ENCODE data around the gene SIM2.

Gene SIM2

GRCh38 chr21:36691555-36692041 lies 7.3 kb upstream of the SIM2 start:
- no peaks in the 10 kb centered on the region for H3K36me3 ChIP-seq (ENCODE audit: insufficient read depth, low read length)
- no peaks in the 10 kb centered on the region for H3K9me3 ChIP-seq (ENCODE audit: low read depth, low read length)
- no peak for TF ChIP-seq FOXP2 (optimal IDR thresholded peaks at IDR 0.05; ENCODE audit: control extremely low read depth, extremely low read length, insufficient read depth)
- no peak for TF ChIP-seq POLR2AphosphoS5 (IDR thresholded peaks at IDR 0.05; ENCODE audit: borderline replicate concordance, low read depth, low read length)
- TF ChIP-seq EZH2 (IDR thresholded peaks at IDR 0.05), result no peak
- DNase-seq (ENCODE audit: low read depth, low spot score), result no peak
- H3K9ac ChIP-seq (ENCODE audit: insufficient read length), result no peak overlapping the region
- no peak overlapping the region for H3K4me3 ChIP-seq
- H3K27ac ChIP-seq, result no peak overlapping the region

DNA sequence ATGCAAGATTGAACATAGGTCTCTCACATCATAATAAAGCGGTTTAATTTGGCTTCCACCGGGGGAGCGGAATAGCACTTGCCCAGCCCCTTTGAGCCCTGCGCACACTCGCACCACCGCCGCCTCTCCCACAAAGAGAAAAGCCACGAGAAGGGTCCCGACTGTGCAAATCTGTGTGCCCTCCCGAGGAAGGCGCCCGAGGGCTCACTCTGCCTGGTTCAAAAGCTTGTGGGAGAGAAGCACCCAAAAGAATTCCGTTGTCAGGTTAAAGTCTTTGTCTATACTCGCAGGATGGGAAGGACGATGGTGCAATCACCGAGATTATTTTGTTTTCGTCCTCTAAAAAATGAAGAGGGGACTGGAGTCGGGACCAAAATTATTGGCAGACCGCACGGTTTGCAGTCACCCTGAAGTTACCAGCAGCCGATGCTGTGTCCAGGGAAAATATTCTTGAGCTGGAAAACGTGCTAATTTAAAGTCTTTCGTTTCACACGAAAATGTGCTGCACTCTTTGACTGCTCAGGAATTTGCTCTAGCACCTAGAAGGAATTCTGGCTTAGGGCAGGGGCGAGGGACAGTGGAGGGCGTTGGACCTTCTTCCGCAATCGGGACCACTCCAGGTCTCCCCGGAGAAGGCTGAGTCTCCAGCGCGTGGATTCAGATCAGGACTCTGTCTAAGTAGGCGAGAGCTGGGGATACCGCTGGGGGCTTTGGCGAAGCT lies 6.6 kb upstream of the SIM2 start:
- H3K36me3 ChIP-seq (ENCODE audit: insufficient read depth, low read length), result no peaks in the 10 kb centered on the region
- DNase-seq (ENCODE audit: low read depth, low spot score), result no peak
- H3K9ac ChIP-seq (ENCODE audit: insufficient read length), result no peak overlapping the region
- TF ChIP-seq EZH2 (IDR thresholded peaks at IDR 0.05), result no peak
- H3K27ac ChIP-seq, result no peak overlapping the region
- H3K9me3 ChIP-seq (ENCODE audit: low read depth, low read length), result no peaks in the 10 kb centered on the region
- no peak overlapping the region for H3K4me3 ChIP-seq

DNA sequence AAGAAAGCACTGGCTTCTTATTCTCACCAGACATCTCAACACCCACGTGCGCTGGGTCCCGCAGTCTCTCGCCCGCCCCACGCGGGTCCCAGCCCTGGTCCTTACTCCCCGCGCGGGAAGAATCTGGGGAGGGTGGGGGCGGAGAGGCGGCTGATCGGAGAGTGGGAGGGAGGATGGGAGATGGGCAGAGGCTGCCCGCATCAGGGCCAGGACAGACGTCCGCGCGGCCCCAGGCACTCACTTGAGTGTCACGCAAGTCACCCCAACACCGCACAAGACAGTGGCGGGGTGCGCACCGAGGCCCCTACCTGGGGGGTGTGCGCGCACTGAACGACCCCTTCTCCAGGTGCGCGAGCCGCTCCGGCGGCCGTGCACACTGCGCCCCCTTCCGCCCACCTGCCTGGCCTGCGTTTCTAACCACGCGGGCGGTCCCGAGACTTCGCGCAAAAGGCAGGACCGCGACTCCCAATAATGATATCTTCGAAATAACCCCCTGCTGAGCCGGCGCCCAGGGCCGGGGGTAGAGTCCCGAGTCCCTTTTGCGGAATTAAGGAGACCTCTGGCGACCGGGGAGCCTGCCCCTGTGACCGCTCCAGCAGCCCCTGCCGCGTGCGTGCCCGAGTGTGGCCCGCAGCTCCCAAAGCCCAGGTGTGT lies 6.0 kb upstream of the SIM2 start:
- no peaks in the 10 kb centered on the region for H3K9me3 ChIP-seq (ENCODE audit: low read depth, low read length)
- no peak overlapping the region for H3K4me3 ChIP-seq
- H3K27ac ChIP-seq, result no peak overlapping the region
- no peaks in the 10 kb centered on the region for H3K36me3 ChIP-seq (ENCODE audit: insufficient read depth, low read length)
- TF ChIP-seq EZH2 (IDR thresholded peaks at IDR 0.05), result no peak
- no peak for TF ChIP-seq POLR2AphosphoS5 (IDR thresholded peaks at IDR 0.05; ENCODE audit: borderline replicate concordance, low read depth, low read length)
- no peak for TF ChIP-seq FOXP2 (optimal IDR thresholded peaks at IDR 0.05; ENCODE audit: control extremely low read depth, extremely low read length, insufficient read depth)
- no peak overlapping the region for H3K9ac ChIP-seq (ENCODE audit: insufficient read length)
- DNase-seq (ENCODE audit: low read depth, low spot score), result no peak

DNA sequence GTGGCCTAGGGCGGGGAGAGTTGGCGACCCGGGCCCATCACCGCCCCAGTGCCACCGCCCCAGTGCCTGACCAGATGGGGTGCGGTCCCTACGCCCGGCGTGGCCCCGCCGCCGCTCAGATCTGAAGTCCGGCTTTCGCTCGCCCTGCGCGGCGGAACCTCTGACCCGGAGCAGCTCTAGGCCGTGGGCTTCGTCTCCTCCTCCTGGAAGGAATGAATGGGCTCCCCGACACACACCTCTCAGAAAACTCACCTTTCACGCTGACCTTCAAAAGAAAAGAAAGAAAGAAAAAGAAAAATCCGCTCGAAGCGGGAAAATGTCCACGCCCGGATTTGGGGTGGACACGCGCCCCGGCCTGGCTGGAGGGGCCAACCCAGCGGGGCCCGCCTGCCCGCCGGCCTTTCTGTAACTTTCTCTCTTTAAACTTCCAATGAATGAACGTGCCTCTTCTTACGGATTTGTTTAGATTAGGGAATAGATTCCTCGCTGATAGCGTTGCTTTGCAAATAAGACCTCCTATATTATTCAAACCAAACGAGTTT lies 5.4 kb upstream of the SIM2 start:
- Histone ChIP-seq H3K4me3 (no peak overlapping the region), H3K9ac (ENCODE audit: insufficient read length) (no peak overlapping the region), H3K27ac (no peak overlapping the region), H3K36me3 (ENCODE audit: insufficient read depth, low read length) (no peaks in the 10 kb centered on the region), H3K9me3 (ENCODE audit: low read depth, low read length) (no peaks in the 10 kb centered on the region)
- TF ChIP-seq FOXP2 (optimal IDR thresholded peaks at IDR 0.05; ENCODE audit: control extremely low read depth, extremely low read length, insufficient read depth) (no peak), EZH2 (IDR thresholded peaks at IDR 0.05) (no peak), POLR2AphosphoS5 (IDR thresholded peaks at IDR 0.05; ENCODE audit: borderline replicate concordance, low read depth, low read length) (no peak)
- DNase-seq (ENCODE audit: low read depth, low spot score), result no peak

- no peak overlapping the region for H3K27ac ChIP-seq
- no peak overlapping the region for H3K4me3 ChIP-seq
- H3K36me3 ChIP-seq (ENCODE audit: insufficient read depth, low read length), result no peaks in the 10 kb centered on the region
- no peak for DNase-seq (ENCODE audit: low read depth, low spot score)
- TF ChIP-seq EZH2 (IDR thresholded peaks at IDR 0.05), result no peak
- TF ChIP-seq FOXP2 (optimal IDR thresholded peaks at IDR 0.05; ENCODE audit: control extremely low read depth, extremely low read length, insufficient read depth), result no peak
- TF ChIP-seq POLR2AphosphoS5 (IDR thresholded peaks at IDR 0.05; ENCODE audit: borderline replicate concordance, low read depth, low read length), result no peak
- no peaks in the 10 kb centered on the region for H3K9me3 ChIP-seq (ENCODE audit: low read depth, low read length)
- H3K9ac ChIP-seq (ENCODE audit: insufficient read length), result no peak overlapping the region
These were observed 4.8 kb upstream of the SIM2 start for GRCh38 chr21:36694031-36694515.

DNA sequence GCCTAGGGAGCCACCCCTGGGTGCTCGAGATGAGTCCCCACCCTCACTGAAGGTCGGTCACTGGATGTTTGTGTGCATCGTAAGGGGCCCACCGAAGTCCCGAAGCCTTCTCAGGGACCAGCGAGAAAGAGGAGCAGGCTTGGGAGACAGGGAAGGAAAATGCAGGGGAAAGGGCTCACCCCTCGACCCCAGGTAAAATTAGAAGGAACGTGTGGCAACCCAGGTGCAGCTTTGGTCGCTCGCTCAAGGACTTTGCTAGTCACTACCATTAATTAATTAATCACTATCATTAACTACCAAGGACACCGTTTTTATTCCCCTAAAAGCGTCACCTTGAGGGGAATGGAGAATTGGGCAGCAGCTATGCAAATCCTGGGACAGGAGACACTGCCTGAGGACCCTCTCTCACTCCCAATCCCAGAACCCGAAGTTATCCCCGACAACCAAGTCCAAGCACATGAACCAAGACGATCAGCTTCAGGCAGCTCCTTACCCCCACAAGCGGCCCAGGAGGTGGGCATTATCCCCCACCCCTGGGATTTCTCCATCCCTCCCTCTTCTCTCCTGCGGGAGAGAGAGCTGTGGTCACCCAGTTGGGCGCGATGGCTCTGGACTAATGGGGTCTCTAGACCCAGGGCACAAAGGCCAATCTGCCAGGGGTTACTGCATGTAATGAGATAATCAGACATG lies 4.2 kb upstream of the SIM2 start:
- Histone ChIP-seq H3K27ac (no peak overlapping the region), H3K9me3 (ENCODE audit: low read depth, low read length) (no peaks in the 10 kb centered on the region), H3K4me3 (no peak overlapping the region), H3K36me3 (ENCODE audit: insufficient read depth, low read length) (no peaks in the 10 kb centered on the region), H3K9ac (ENCODE audit: insufficient read length) (no peak overlapping the region)
- DNase-seq (ENCODE audit: low read depth, low spot score), result no peak
- TF ChIP-seq EZH2 (IDR thresholded peaks at IDR 0.05), result no peak
- no peak for TF ChIP-seq POLR2AphosphoS5 (IDR thresholded peaks at IDR 0.05; ENCODE audit: borderline replicate concordance, low read depth, low read length)
- TF ChIP-seq FOXP2 (optimal IDR thresholded peaks at IDR 0.05; ENCODE audit: control extremely low read depth, extremely low read length, insufficient read depth), result no peak

- no peak overlapping the region for H3K27ac ChIP-seq
- no peaks in the 10 kb centered on the region for H3K9me3 ChIP-seq (ENCODE audit: low read depth, low read length)
- no peak for TF ChIP-seq FOXP2 (optimal IDR thresholded peaks at IDR 0.05; ENCODE audit: control extremely low read depth, extremely low read length, insufficient read depth)
- no peak for TF ChIP-seq POLR2AphosphoS5 (IDR thresholded peaks at IDR 0.05; ENCODE audit: borderline replicate concordance, low read depth, low read length)
- TF ChIP-seq EZH2 (IDR thresholded peaks at IDR 0.05), result no peak
- no peak overlapping the region for H3K9ac ChIP-seq (ENCODE audit: insufficient read length)
- no peak overlapping the region for H3K4me3 ChIP-seq
- no peaks in the 10 kb centered on the region for H3K36me3 ChIP-seq (ENCODE audit: insufficient read depth, low read length)
- DNase-seq (ENCODE audit: low read depth, low spot score), result no peak
These were observed 3.7 kb upstream of the SIM2 start for GRCh38 chr21:36695283-36695634.

- no peak for DNase-seq (ENCODE audit: low read depth, low spot score)
- no peaks in the 10 kb centered on the region for H3K36me3 ChIP-seq (ENCODE audit: insufficient read depth, low read length)
- H3K4me3 ChIP-seq, result no peak overlapping the region
- H3K27ac ChIP-seq, result no peak overlapping the region
- no peaks in the 10 kb centered on the region for H3K9me3 ChIP-seq (ENCODE audit: low read depth, low read length)
- no peak overlapping the region for H3K9ac ChIP-seq (ENCODE audit: insufficient read length)
- TF ChIP-seq POLR2AphosphoS5 (IDR thresholded peaks at IDR 0.05; ENCODE audit: borderline replicate concordance, low read depth, low read length), result no peak
These were observed 3.1 kb upstream of the SIM2 start for GRCh38 chr21:36695671-36696389.

All from SK-N-MC (cell line).